GM21786 (cell line): ENCODE results near the gene BTBD17.

Experiments used
- ATAC-seq: cut with Tn5 transposase; IDR thresholded peaks from one replicate; pipeline ENCODE4 v1.9.1; 2021; ENCODE audit not compliant: unreplicated experiment

Gene BTBD17

DNA sequence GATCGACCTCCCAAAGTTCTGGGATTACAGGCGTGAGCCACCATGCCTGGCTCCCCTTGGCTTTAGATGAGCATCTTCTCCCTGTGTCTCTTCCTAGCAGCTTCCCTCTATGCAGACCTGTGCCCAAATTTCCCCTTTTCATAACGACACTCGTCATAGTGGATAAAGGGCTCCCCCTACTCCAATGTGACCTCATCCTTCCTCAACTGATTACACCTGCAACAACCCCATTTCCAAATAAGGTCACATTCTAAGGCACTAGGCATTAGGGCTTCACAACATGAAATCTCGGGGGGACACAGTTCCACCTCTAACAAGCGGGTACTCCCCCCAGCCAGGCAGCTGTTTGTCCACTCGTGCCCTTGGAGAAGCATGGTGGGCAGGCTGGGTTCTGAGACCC lies 25.4 kb downstream of the BTBD17 start:
- no peak for ATAC-seq

DNA sequence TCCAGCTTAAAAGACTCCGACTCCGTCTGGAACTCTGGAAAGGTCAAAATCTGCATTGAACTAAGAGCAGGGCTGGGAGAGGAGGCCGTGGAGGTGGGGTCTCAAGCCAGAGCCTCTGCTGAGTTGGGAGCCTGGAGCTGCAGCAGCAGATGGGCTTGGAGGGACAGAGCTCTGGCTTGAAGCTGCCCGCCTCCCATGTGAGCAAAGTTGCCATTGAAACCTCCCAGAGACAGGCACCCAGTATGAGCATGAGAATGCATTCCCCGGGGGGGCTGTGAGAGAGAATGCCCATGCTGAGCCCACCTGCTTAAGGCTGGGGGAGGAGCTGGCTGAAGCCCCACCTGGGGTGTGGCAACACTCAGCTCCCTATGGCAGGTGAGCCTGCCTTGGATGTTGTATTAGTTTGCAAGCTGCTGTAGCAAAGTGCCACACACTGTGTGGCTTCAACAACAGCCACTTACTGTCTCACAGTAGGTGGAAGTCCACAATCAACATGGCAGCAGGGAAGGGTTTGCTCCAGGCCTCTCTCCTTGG lies 26.1 kb downstream of the BTBD17 start:
- no peak for ATAC-seq

DNA sequence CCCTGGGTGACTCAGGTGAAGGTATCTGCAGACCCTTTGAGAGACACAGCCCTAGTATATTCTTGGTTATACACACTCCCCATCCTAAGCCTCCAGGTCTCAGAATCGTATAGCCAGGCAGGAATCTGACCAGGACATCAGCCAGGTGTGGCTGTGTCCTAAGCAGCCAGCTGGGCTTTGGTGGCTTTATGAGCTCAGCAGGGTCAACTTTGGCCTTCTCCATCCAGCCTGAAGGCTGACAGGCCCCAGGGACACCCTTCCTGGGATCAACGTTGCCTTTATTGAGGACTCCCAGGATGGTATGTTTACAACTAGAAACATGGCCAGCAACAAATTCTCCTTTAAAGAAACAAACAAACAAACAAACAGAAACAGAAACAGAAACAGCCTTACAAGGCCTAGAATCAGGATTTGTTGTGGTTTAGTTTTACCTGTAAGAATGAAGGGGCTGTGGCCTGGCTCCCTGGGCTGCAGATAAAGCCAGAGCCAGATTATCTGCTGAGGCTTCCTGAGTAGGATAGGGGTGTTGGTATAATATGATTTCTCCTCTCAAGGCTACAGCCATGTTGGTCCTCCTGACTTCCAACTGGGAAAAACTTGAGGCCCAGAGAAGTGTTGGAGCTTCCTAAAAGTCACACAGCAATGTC lies 27.2 kb downstream of the BTBD17 start:
- no peak for ATAC-seq

- no peak for ATAC-seq
These were observed 28.8 kb downstream of the BTBD17 start for GRCh38 chr17:74332763-74333283.

- no peak for ATAC-seq
These were observed 29.5 kb downstream of the BTBD17 start for GRCh38 chr17:74332017-74332650.

DNA sequence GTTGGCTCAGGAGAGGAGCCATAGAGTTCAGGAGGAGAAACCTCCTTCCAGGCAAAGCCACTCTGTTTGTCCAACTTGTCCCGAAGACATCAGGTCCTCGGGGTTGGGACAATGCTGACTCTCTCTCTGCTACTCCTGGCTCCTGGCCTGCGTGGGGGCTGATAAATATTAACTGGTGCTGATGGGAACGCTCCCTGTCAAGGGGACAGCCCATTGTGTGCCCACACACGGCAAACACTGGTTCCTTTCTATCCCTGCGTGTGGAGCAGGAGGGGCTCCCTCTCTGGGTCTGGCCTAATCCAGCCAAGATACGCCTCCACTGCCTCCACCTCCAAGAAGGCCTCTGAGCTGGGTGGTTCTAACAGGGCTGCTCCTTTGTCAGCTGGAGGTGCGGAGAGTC lies 31.2 kb downstream of the BTBD17 start:
- no peak for ATAC-seq

- no peak for ATAC-seq
These were observed 32.3 kb downstream of the BTBD17 start for GRCh38 chr17:74329378-74329777.

GRCh38 chr17:74328487-74328886 lies 33.2 kb downstream of the BTBD17 start:
- no peak for ATAC-seq

DNA sequence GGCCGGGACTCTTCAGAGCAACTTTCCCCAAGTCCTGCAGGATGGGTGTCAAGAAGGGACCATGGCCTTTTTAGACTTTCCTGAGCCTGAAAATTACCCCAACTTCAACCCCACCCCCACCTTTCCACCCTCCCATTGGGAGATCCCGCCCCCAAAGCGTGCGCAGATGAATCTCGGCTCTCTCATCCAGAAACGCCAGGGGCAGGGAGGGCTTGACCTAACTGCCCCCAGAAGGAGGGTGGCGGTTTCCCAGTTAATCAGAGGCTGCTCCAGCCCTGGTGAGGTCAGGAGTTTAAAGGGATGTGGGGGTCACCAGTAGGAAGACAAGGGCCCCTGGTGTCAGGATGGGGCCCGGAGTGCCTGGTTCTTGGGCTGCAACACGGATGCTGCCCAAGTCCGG lies 35.2 kb downstream of the BTBD17 start:
- no peak for ATAC-seq

DNA sequence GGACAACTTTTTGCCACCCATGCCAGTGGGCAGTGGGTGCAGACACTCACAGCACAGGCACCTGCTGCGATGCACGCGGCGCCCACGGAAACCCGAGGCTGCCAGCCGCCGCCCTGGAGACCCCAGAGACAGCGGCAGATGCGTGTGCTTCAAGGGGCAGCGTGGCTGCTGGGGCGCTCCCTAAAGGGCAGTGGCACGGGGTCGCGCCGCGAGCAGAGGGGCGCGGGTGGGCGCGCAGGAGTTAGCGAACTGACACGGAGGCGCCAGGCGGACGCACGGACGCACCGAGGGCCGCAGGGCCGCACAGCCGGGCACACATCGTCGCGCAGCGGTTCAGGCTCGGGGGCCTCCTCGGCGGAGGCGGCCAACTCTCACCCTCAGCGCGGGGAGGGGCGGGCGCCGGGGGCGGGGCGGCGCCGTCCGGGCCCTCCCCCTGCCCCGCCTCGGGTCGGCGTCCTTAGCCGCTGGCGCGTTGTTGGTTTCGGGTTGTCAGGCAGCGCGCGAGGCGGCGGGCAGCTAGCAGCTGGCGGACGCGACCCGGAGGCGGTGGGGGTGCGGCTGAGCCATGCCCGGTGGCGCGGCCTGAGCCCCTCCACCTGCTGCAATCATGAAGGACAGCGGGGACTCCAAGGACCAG lies 35.8 kb downstream of the BTBD17 start, which contains the start of gene KIF19:
TSS of gene KIF19 (plus strand) at position 484 of the 637 bp plus-strand sequence. CDS start at position 608, 124 bp downstream.
- ATAC-seq: no peak

DNA sequence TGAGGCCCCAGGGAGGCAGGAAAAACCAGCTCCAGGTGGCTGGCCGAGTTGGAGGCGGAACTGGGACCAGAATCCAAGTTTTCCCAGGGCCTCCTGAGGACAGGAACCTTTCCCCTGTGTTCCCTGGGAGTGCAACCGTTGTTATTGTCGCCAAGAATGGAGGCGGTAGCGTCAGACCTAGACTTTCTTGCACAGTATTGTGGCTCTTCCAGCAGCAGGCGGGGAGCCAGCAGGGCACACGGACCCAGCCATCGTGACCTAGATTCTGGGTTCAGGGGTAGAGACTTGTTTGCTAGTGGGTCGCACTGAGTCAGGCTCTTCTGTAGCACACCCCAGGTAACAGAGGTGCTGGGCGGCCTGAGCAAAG lies 36.3 kb downstream of the BTBD17 start:
- no peak for ATAC-seq

DNA sequence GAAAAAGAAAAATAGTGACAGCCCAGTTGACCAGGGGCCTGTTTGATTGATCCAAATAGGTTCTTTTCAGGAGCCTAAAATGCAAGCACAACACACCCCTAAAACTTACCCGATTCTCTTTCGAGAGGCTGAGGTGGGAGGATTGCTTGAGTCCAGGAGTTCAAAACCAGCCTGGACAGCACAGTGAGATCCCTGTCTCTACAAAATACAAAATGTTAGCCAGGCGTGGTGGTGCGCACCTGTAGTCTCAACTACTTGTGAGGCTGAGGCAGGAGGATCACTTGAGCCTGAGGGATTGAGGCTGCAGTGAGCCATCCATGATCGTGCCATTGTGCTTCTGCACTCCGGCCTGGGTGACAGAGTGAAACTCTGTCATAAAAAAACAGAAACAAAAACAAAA lies 37.1 kb downstream of the BTBD17 start:
- no peak for ATAC-seq

DNA sequence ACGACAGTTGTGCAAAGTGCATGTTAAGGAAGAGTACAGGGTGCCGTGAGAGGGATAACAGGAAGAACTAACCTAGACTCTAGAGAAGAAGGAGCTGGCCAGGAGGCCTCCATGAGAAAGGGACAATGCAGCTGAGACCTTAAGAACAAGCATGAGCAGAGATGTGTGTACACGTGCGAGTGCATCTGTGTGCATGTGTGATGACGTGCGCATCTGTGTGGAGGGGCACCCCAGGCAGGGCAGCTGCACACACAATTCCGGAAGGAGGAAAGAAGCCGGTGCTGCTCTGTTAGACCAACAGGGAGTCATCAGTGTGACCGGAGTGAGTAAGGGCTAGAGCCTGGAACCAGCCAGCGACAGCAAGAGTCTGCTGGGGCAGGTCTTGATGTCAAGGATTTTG lies 43.3 kb downstream of the BTBD17 start:
- ATAC-seq: no peak

DNA sequence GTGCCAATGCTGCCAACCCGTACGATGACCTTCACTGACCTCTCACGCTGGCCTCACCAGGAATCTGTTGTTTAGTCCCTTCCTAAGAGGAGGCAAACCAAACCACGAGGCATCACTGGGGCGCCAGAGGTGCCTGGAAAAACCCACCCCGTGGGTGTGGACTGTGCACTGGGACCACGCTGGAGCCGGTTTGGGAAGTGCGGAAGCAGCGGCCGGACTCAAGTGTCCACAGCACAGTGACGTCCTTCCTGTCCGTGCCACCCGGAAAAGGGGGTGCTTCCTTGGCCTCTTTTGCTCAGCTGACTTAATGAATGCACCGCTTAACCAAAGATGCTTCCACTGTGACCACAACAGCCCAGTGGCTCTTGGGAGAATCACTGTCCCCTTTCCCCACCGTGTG lies 44.6 kb downstream of the BTBD17 start:
- no peak for ATAC-seq

- ATAC-seq: no peak
These were observed 45.4 kb downstream of the BTBD17 start for GRCh38 chr17:74316220-74316619.

GRCh38 chr17:74314877-74315276 lies 46.8 kb downstream of the BTBD17 start:
- no peak for ATAC-seq

GRCh38 chr17:74309902-74310301 lies 51.8 kb downstream of the BTBD17 start:
- ATAC-seq: no peak

DNA sequence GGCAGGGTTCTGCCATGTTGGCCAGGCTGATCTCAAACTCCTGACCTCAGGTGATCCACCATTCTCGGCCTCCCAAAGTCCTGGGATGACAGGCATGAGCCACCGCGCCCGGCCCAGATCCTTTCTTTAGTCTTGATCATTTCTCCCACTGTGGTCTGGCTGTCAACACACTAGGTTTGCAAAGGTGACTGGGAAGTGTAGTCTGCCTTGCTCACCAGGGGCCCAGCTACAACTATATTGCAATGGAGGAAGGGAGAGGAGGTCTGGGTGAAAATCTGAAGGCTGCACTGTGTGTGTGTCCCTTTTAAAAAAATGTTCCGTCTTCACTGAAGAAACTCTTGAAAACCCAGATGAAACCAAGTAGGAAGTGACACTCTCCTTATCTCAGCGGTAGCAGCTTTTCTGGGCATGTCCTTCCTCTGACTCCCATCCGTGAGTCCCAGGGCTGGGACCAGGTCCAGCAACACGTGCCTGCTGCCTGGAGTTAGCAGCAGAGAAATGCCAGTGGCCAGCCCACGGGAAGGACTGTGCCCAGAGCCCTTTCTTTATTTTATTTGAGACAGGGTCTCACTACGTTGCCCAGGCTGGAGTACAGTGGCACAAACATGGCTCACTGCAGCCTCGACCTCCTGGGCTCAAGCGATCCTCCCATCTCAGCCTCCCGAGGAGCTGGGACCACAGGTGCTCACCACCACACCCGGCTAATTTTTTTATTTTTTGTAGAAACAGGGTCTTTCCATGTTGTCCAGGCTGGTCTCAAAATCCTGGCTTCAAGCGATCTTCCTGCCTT lies 53.5 kb downstream of the BTBD17 start:
- no peak for ATAC-seq
